GM23338 (cell line): ENCODE data around the gene TMEM231.

Source experiments
- CTCF ChIP-seq, 2 experiments: fragments of 200-600 bp in 1 of 2; sonication (generic) in 1 of 2; conservative IDR thresholded peaks; 2 replicates each; pipeline versions ENCODE4 v1.5.1 to v1.6.1; 2016 to 2017; ENCODE audit warnings: antibody characterized with exemption in 2 of 2, low read depth in 2 of 2, mild to moderate bottlenecking in 2 of 2, moderate library complexity in 1 of 2
- POLR2AphosphoS5 ChIP-seq: IDR thresholded peaks from 2 replicates; pipeline ENCODE4 v1.6.1; 2016; ENCODE audit warnings: antibody characterized with exemption, low read depth
- REST ChIP-seq: IDR thresholded peaks from one replicate; pipeline ENCODE4 v1.6.1; 2018; ENCODE audit warnings: antibody characterized with exemption; ENCODE audit not compliant: unreplicated experiment
- STAT1 ChIP-seq: IDR thresholded peaks from one replicate; pipeline ENCODE4 v1.6.1; 2016; ENCODE audit warnings: antibody characterized with exemption; ENCODE audit not compliant: unreplicated experiment

GRCh38 chr16:75494184-75494583 is 61.9 kb downstream of the TMEM231 start:
- TF ChIP-seq CTCF (conservative IDR thresholded peaks at IDR 0.05; ENCODE audit: low read depth in 2 of 2) (no peak), POLR2AphosphoS5 (no peak), REST (no peak), STAT1 (no peak)
